Fibroblast of lung (primary cell): ENCODE data around the gene HTR3C. TPM values are rescaled to one million over a fixed set of nuclear protein-coding genes. Genes with fewer than 3 reads are reported as not detected.
"Not testable (repeated sequence)": the region's sequence is repeated elsewhere in the genome, so short reads cannot be mapped to it uniquely, and the experiment has no call there.

Experiments
- DNase-seq, 2 donors: peaks; one replicate each; pipeline versions ENCODE4 v3.0.0 to v3.0.0-alpha.2; 2010; ENCODE audit warnings: low read depth in 2 of 2
- H2AFZ ChIP-seq: 2 replicates; pipeline ENCODE4 v1.5.1; 2012; ENCODE audit warnings: low read length, control low read depth, inconsistent platforms
- H3K27ac ChIP-seq: 2 replicates; pipeline ENCODE4 v1.5.1; 2011; ENCODE audit warnings: low read length, control low read depth; ENCODE audit not compliant: insufficient read depth
- H3K27me3 ChIP-seq: 2 replicates; pipeline ENCODE4 v1.5.1; 2011; ENCODE audit warnings: mild to moderate bottlenecking, low read length; ENCODE audit not compliant: control insufficient read depth, insufficient read depth
- H3K36me3 ChIP-seq: 2 replicates; pipeline ENCODE4 v1.5.1; 2011; ENCODE audit warnings: low read length; ENCODE audit not compliant: control insufficient read depth, insufficient read depth
- H3K4me1 ChIP-seq: 2 replicates; pipeline ENCODE4 v1.5.1; 2011; ENCODE audit warnings: low read length; ENCODE audit not compliant: control insufficient read depth, insufficient read depth; ENCODE audit errors: extremely low read depth
- H3K4me2 ChIP-seq: 2 replicates; pipeline ENCODE4 v1.5.1; 2011; ENCODE audit warnings: low read length, control low read depth; ENCODE audit not compliant: insufficient read depth; ENCODE audit errors: extremely low read depth
- H3K4me3 ChIP-seq, 4 experiments: fragments of 200-600 bp in 1 of 4; sonication (generic) in 1 of 4; replicated peaks in 1 of 4; 2 replicates each; pipeline ENCODE4 v1.5.1; 2011 to 2016; ENCODE audit warnings: low read length in 4 of 4, low read depth in 3 of 4, mild to moderate bottlenecking in 3 of 4, control low read depth in 2 of 4, inconsistent platforms in 1 of 4, mixed read lengths in 1 of 4; ENCODE audit not compliant: insufficient read depth in 1 of 4; ENCODE audit errors: control extremely low read depth in 1 of 4
- H3K79me2 ChIP-seq: 2 replicates; pipeline ENCODE4 v1.5.1; 2012; ENCODE audit warnings: mild to moderate bottlenecking, low read length, inconsistent platforms; ENCODE audit not compliant: control insufficient read depth, insufficient read depth
- H3K9ac ChIP-seq: 2 replicates; pipeline ENCODE4 v1.5.1; 2011; ENCODE audit warnings: mild to moderate bottlenecking, low read length, control low read depth; ENCODE audit not compliant: insufficient read depth
- H3K9me3 ChIP-seq: 2 replicates; pipeline ENCODE4 v1.5.1; 2012; ENCODE audit warnings: low read depth, low read length; ENCODE audit not compliant: control insufficient read depth, insufficient read depth
- H4K20me1 ChIP-seq: 2 replicates; pipeline ENCODE4 v1.5.1; 2011; ENCODE audit warnings: low read length; ENCODE audit not compliant: control insufficient read depth, insufficient read depth; ENCODE audit errors: extremely low read depth
- CTCF ChIP-seq, 2 donors: IDR thresholded peaks in 1 of 2; conservative IDR thresholded peaks in 1 of 2; 1 replicate in 1 of 2; 2 replicates in 1 of 2; pipeline ENCODE4 v1.5.1; 2011 to 2012; ENCODE audit warnings: low read length in 2 of 2, control low read depth in 1 of 2, inconsistent platforms in 1 of 2, low read depth in 1 of 2, mild to moderate bottlenecking in 1 of 2
- EZH2 ChIP-seq: IDR thresholded peaks from 2 replicates; pipeline ENCODE4 v1.5.1; 2012; ENCODE audit warnings: low read length, control low read depth, mild to moderate bottlenecking; ENCODE audit errors: missing control alignments
- polyA plus RNA-seq, 2 donors: library from polyadenylated mRNA; depleted of rRNA in 1 of 2; stranded (reverse) in 1 of 2; unstranded in 1 of 2; fragments of >200 nt; gene quantifications; 2 replicates each; pipeline ENCODE4 v1.2.1, GENCODE V29; 2011 to 2012; ENCODE audit warnings: missing spikeins in 1 of 2
- total RNA-seq: library from RNA; depleted of rRNA; stranded (reverse); fragments of >200 nt; gene quantifications from 2 replicates; pipeline ENCODE4 v1.2.1, GENCODE V29; 2014

The HTR3C gene
- total and polyA plus RNA-seq, 2 donors (not counting 1 experiment from before 2014, with no cell fraction given): not detected

- Histone ChIP-seq H3K4me2 (no peak overlapping the region), H3K4me1 (no peaks in the 10 kb centered on the region), H3K9me3 (no peaks in the 10 kb centered on the region), H3K79me2 (no peaks in the 10 kb centered on the region), H3K36me3 (no peaks in the 10 kb centered on the region), H2AFZ (no peak overlapping the region), H3K27ac (no peak overlapping the region), H3K9ac (no peak overlapping the region), H3K27me3 (no peaks in the 10 kb centered on the region), H4K20me1 (no peaks in the 10 kb centered on the region), H3K4me3 (no peak overlapping the region)
- no peak for DNase-seq
- TF ChIP-seq EZH2 (no peak), CTCF (conservative IDR thresholded peaks at IDR 0.05 in 1 of 2, IDR thresholded peaks at IDR 0.05 in 1 of 2; ENCODE audit: low read depth in 1 of 2, low read length in 2 of 2) (no peak)
Measured at GRCh38 chr3:184067573-184068055, 14.8 kb downstream of the HTR3C start.

- Histone ChIP-seq H3K4me1 (no peaks in the 10 kb centered on the region), H3K79me2 (no peaks in the 10 kb centered on the region), H3K27me3 (no peaks in the 10 kb centered on the region), H3K9me3 (no peaks in the 10 kb centered on the region), H3K36me3 (no peaks in the 10 kb centered on the region), H3K27ac (no peak overlapping the region), H2AFZ (no peak overlapping the region), H3K9ac (no peak overlapping the region), H4K20me1 (no peaks in the 10 kb centered on the region), H3K4me3 (no peak overlapping the region), H3K4me2 (no peak overlapping the region)
- TF ChIP-seq EZH2 (no peak), CTCF (conservative IDR thresholded peaks at IDR 0.05 in 1 of 2, IDR thresholded peaks at IDR 0.05 in 1 of 2; ENCODE audit: low read depth in 1 of 2, low read length in 2 of 2) (no peak)
- no peak for DNase-seq
Measured at GRCh38 chr3:184068344-184068743, 15.5 kb downstream of the HTR3C start.

- not testable (repeated sequence) for H3K36me3 ChIP-seq, H3K9ac ChIP-seq, H3K79me2 ChIP-seq, H3K4me3 ChIP-seq, H3K27me3 ChIP-seq, H3K4me2 ChIP-seq, H4K20me1 ChIP-seq, H3K9me3 ChIP-seq, H2AFZ ChIP-seq, H3K4me1 ChIP-seq, DNase-seq, H3K27ac ChIP-seq
Measured at GRCh38 chr3:184071142-184071541, 18.3 kb downstream of the HTR3C start.
